ENCODE data around the gene LYRM4.

Gene LYRM4

DNA sequence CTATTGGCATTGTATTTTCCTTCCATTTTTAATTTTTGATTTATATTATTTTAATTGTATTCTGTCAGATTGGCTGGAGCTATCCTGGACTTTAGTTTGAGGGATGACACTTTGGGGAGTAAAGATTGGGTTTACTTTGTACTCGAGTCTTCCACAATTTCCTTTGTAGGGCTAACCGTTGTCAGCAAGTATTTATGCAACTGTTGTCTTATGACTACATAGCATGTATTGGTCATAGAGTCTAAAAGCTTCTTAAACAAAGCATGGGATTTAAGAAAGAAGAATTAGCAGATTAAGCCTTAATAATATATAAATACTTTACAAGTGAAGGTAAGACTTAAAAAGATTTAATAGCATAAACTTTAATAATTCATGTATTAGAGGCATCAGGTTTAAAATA lies 20.2 kb upstream of the LYRM4 start:
- Histone ChIP-seq H2AK5ac (ENCODE audit: low read length, severe bottlenecking) (no peak overlapping the region), H3K23ac (ENCODE audit: low read length in 2 of 2) (no peak overlapping the region), H2AFZ (ENCODE audit: low read depth, low read length) (no peak overlapping the region), H2BK12ac (ENCODE audit: low read length in 2 of 2) (no peak overlapping the region), H3K18ac (ENCODE audit: low read depth in 1 of 2, low read length in 2 of 2) (no peak overlapping the region), H3K4me1 (ENCODE audit: control insufficient read depth, insufficient read depth, low read depth, low read length) (no peaks in the 10 kb centered on the region), H2BK15ac (ENCODE audit: low read depth, poor library complexity, severe bottlenecking) (no peak overlapping the region), H3K9ac (ENCODE audit: low read length) (no peak overlapping the region), H3K14ac (ENCODE audit: low read length in 2 of 2) (no peak overlapping the region), H2BK5ac (ENCODE audit: low read depth, low read length, poor library complexity, severe bottlenecking) (no peak overlapping the region), H4K8ac (ENCODE audit: low read length) (no peak overlapping the region), H2BK120ac (ENCODE audit: low read depth, low read length) (no peak overlapping the region), H3K4me3 (ENCODE audit: insufficient read depth in 1 of 2, low read depth in 1 of 2, low read length in 2 of 2) (no peak overlapping the region), H3K4ac (ENCODE audit: low read depth in 1 of 2, low read length in 2 of 2) (no peak overlapping the region), H3K79me1 (replicated peaks; ENCODE audit: low read length, poor library complexity, severe bottlenecking) (peaks cover 22% of the 10 kb centered on the region), H3K9me3 (ENCODE audit: control insufficient read depth, low read length) (no peaks in the 10 kb centered on the region), H3K36me3 (ENCODE audit: control insufficient read depth in 1 of 2, insufficient read depth in 2 of 2, low read depth in 1 of 2, low read length in 2 of 2) (no peaks in the 10 kb centered on the region), H3K27me3 (ENCODE audit: control insufficient read depth in 1 of 2, insufficient read depth in 1 of 2, low read length in 2 of 2) (no peaks in the 10 kb centered on the region), H4K91ac (ENCODE audit: low read length) (no peak overlapping the region), H3K4me2 (ENCODE audit: low read length, poor library complexity, severe bottlenecking) (no peak overlapping the region), H3K27ac (ENCODE audit: low read length, poor library complexity, severe bottlenecking) (no peak overlapping the region)
- 97% methylated on average over 2 of the region's 2 CpGs for WGBS
- DNase-seq: no peak

DNA sequence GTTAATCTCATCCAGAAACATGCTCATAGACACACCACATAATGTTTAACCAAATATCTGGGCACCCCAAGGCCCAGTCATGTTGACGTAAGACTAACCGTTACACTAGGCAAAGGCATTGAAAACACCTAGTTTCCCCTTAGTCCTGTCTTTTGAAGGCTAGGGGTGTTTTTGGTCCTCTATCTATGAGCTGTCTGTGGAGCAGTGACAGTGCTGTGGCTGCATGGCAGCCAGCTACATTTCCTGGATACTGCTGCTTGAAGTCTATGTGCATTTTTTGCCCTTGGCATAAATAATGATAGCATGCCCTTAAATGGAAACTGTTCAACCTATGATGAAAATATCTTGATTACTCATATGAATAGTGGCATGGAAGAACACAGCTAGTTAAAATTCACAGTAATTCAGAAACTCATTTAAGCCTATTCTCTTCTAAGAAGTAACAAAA lies 19.2 kb upstream of the LYRM4 start:
- no peak overlapping the region for H2BK15ac ChIP-seq (ENCODE audit: low read depth, poor library complexity, severe bottlenecking)
- H3K9ac ChIP-seq (ENCODE audit: low read length): no peak overlapping the region
- H3K27ac ChIP-seq (ENCODE audit: low read length, poor library complexity, severe bottlenecking): no peak overlapping the region
- no peak overlapping the region for H2BK5ac ChIP-seq (ENCODE audit: low read depth, low read length, poor library complexity, severe bottlenecking)
- no peak overlapping the region for H3K18ac ChIP-seq (ENCODE audit: low read depth in 1 of 2, low read length in 2 of 2)
- no peak overlapping the region for H2BK12ac ChIP-seq (ENCODE audit: low read length in 2 of 2)
- no peak overlapping the region for H3K23ac ChIP-seq (ENCODE audit: low read length in 2 of 2)
- no peaks in the 10 kb centered on the region for H3K36me3 ChIP-seq (ENCODE audit: control insufficient read depth in 1 of 2, insufficient read depth in 2 of 2, low read depth in 1 of 2, low read length in 2 of 2)
- H3K79me1 ChIP-seq (replicated peaks; ENCODE audit: low read length, poor library complexity, severe bottlenecking): peaks cover 18% of the 10 kb centered on the region
- H4K91ac ChIP-seq (ENCODE audit: low read length): no peak overlapping the region
- H3K4me3 ChIP-seq (ENCODE audit: insufficient read depth in 1 of 2, low read depth in 1 of 2, low read length in 2 of 2): no peak overlapping the region
- no peaks in the 10 kb centered on the region for H3K9me3 ChIP-seq (ENCODE audit: control insufficient read depth, low read length)
- no peak overlapping the region for H2BK120ac ChIP-seq (ENCODE audit: low read depth, low read length)
- H3K4me1 ChIP-seq (ENCODE audit: control insufficient read depth, insufficient read depth, low read depth, low read length): no peaks in the 10 kb centered on the region
- no peak overlapping the region for H4K8ac ChIP-seq (ENCODE audit: low read length)
- H2AFZ ChIP-seq (ENCODE audit: low read depth, low read length): no peak overlapping the region
- H3K4ac ChIP-seq (ENCODE audit: low read depth in 1 of 2, low read length in 2 of 2): no peak overlapping the region
- H3K14ac ChIP-seq (ENCODE audit: low read length in 2 of 2): no peak overlapping the region
- no peaks in the 10 kb centered on the region for H3K27me3 ChIP-seq (ENCODE audit: control insufficient read depth in 1 of 2, insufficient read depth in 1 of 2, low read length in 2 of 2)
- H2AK5ac ChIP-seq (ENCODE audit: low read length, severe bottlenecking): no peak overlapping the region
- DNase-seq: no peak
- H3K4me2 ChIP-seq (ENCODE audit: low read length, poor library complexity, severe bottlenecking): no peak overlapping the region
- 100% methylated on average over 2 of the region's 2 CpGs for WGBS

DNA sequence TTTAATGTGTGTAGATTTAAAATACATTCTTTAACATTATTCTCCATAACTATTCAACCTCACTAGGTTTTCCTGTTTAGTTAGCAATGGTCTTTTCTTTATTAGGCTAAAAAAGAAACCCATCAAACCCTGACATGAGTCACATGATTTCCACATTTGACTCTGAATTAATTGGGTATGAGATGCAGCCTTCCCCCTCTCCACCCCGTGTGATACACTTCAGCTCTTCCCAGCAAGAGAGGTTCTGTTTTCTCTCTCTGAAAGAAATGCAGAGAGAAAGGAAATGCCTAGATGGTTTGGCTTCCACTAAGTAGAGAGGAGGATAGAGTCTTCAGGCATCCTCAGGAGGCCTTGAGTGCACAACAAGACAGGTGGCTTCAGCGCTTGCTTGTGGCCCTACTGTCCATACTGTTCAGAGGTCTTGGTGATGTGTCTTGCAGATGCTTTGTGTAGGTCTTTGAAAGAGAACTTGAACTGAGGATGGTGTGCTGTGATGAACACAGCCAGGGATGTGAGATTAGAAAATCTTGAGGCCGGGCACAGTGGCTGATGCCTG lies 17.9 kb upstream of the LYRM4 start:
- 98% methylated on average over 2 of the region's 3 CpGs for WGBS
- no peak overlapping the region for H3K9ac ChIP-seq (ENCODE audit: low read length)
- H2BK12ac ChIP-seq (ENCODE audit: low read length in 2 of 2): no peak overlapping the region

DNA sequence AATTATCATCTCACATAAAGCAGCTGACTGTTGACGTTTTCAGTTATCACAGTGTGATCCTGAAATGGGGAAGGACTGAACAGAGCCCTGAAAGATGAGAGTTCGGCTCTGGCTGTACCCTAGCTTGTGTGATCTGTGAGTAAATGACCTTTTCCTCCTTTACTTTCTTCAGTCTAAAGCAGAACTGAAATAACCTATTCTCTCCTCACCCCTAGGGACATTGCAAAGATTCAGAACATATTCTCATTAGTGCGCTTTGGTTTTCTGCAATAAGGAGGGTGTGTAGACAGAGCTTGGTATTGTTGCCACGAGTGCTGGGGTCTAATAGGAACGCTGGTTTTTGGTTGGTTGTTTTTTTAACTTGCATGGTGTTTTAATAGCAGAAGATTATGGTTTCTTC lies 17.3 kb upstream of the LYRM4 start:
- H2AFZ ChIP-seq (ENCODE audit: low read depth, low read length): no peak overlapping the region
- no peak overlapping the region for H3K4ac ChIP-seq (ENCODE audit: low read depth in 1 of 2, low read length in 2 of 2)
- H4K91ac ChIP-seq (ENCODE audit: low read length): no peak overlapping the region
- H3K4me2 ChIP-seq (ENCODE audit: low read length, poor library complexity, severe bottlenecking): no peak overlapping the region
- no peak overlapping the region for H4K8ac ChIP-seq (ENCODE audit: low read length)
- H3K79me1 ChIP-seq (replicated peaks; ENCODE audit: low read length, poor library complexity, severe bottlenecking): peaks cover 22% of the 10 kb centered on the region
- H3K9me3 ChIP-seq (ENCODE audit: control insufficient read depth, low read length): no peaks in the 10 kb centered on the region
- H3K14ac ChIP-seq (ENCODE audit: low read length in 2 of 2): no peak overlapping the region
- no peak overlapping the region for H2BK12ac ChIP-seq (ENCODE audit: low read length in 2 of 2)
- H3K9ac ChIP-seq (ENCODE audit: low read length): no peak overlapping the region
- no peak overlapping the region for H2BK5ac ChIP-seq (ENCODE audit: low read depth, low read length, poor library complexity, severe bottlenecking)
- no peak for DNase-seq
- H3K27ac ChIP-seq (ENCODE audit: low read length, poor library complexity, severe bottlenecking): no peak overlapping the region
- 89% methylated on average over 5 of the region's 5 CpGs for WGBS
- H3K27me3 ChIP-seq (ENCODE audit: control insufficient read depth in 1 of 2, insufficient read depth in 1 of 2, low read length in 2 of 2): no peaks in the 10 kb centered on the region
- no peak overlapping the region for H3K4me3 ChIP-seq (ENCODE audit: insufficient read depth in 1 of 2, low read depth in 1 of 2, low read length in 2 of 2)
- no peaks in the 10 kb centered on the region for H3K4me1 ChIP-seq (ENCODE audit: control insufficient read depth, insufficient read depth, low read depth, low read length)
- no peak overlapping the region for H2BK15ac ChIP-seq (ENCODE audit: low read depth, poor library complexity, severe bottlenecking)
- H2BK120ac ChIP-seq (ENCODE audit: low read depth, low read length): no peak overlapping the region
- H3K36me3 ChIP-seq (ENCODE audit: control insufficient read depth in 1 of 2, insufficient read depth in 2 of 2, low read depth in 1 of 2, low read length in 2 of 2): no peaks in the 10 kb centered on the region
- H2AK5ac ChIP-seq (ENCODE audit: low read length, severe bottlenecking): no peak overlapping the region
- H3K23ac ChIP-seq (ENCODE audit: low read length in 2 of 2): no peak overlapping the region
- H3K18ac ChIP-seq (ENCODE audit: low read depth in 1 of 2, low read length in 2 of 2): no peak overlapping the region

More for the DNA sequence above, 17.9 kb upstream of the LYRM4 start:
- Histone ChIP-seq H3K27me3 (ENCODE audit: control insufficient read depth in 1 of 2, insufficient read depth in 1 of 2, low read length in 2 of 2) (no peaks in the 10 kb centered on the region), H2BK5ac (ENCODE audit: low read depth, low read length, poor library complexity, severe bottlenecking) (no peak overlapping the region), H3K79me1 (replicated peaks; ENCODE audit: low read length, poor library complexity, severe bottlenecking) (peaks cover 22% of the 10 kb centered on the region), H3K36me3 (ENCODE audit: control insufficient read depth in 1 of 2, insufficient read depth in 2 of 2, low read depth in 1 of 2, low read length in 2 of 2) (no peaks in the 10 kb centered on the region), H3K27ac (ENCODE audit: low read length, poor library complexity, severe bottlenecking) (no peak overlapping the region), H2BK15ac (ENCODE audit: low read depth, poor library complexity, severe bottlenecking) (no peak overlapping the region), H3K4ac (ENCODE audit: low read depth in 1 of 2, low read length in 2 of 2) (no peak overlapping the region), H3K14ac (ENCODE audit: low read length in 2 of 2) (no peak overlapping the region), H4K91ac (ENCODE audit: low read length) (no peak overlapping the region), H3K23ac (ENCODE audit: low read length in 2 of 2) (no peak overlapping the region), H4K8ac (ENCODE audit: low read length) (no peak overlapping the region), H3K4me3 (ENCODE audit: insufficient read depth in 1 of 2, low read depth in 1 of 2, low read length in 2 of 2) (no peak overlapping the region), H2AK5ac (ENCODE audit: low read length, severe bottlenecking) (no peak overlapping the region), H2BK120ac (ENCODE audit: low read depth, low read length) (no peak overlapping the region), H3K9me3 (ENCODE audit: control insufficient read depth, low read length) (no peaks in the 10 kb centered on the region), H3K4me2 (ENCODE audit: low read length, poor library complexity, severe bottlenecking) (no peak overlapping the region), H2AFZ (ENCODE audit: low read depth, low read length) (no peak overlapping the region), H3K4me1 (ENCODE audit: control insufficient read depth, insufficient read depth, low read depth, low read length) (no peaks in the 10 kb centered on the region), H3K18ac (ENCODE audit: low read depth in 1 of 2, low read length in 2 of 2) (no peak overlapping the region)
- no peak for DNase-seq

Measured in mesenchymal stem cell (in vitro differentiated cells and primary cell).